ENCODE measurements around the gene RGSL1.
"Not testable (repeated sequence)": the region's sequence is repeated elsewhere in the genome, so short reads cannot be mapped to it uniquely, and the experiment has no call there.

The RGSL1 gene

DNA sequence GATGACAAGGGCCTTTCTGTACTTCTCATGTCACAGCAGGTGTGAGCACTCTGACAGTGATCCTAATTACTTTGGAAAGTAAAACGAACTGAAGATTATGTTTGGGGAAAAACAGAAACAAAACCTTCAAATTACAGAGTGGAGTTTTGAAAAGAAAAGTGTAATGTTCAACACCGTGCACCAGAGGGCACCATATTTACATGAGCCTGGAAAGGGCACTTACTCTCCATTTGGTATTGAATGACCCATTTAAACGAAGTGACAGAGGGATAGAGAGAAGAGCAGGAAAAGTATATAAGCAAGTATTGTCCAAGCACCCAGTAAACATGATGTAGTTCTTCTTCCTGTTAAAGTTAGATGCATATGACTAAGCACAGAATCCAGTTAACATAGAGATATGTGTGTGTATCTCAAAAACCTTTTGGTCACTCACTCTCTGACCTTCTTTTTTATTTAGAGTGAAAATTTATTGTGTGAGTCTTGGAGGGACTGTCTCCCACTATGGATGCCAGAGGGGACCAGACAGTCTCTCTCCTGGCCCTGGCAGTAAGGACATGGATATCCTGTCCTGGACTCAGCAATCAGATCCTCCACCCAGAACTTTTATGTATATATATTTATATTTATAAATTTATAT, 3.8 kb upstream of the RGSL1 start:
- DNase-seq (ENCODE audit: low read depth), result peak; percentile 11

GRCh38 chr1:182447124-182447523, 2.8 kb upstream of the RGSL1 start:
- DNase-seq (ENCODE audit: low read depth), result not testable (repeated sequence)

DNA sequence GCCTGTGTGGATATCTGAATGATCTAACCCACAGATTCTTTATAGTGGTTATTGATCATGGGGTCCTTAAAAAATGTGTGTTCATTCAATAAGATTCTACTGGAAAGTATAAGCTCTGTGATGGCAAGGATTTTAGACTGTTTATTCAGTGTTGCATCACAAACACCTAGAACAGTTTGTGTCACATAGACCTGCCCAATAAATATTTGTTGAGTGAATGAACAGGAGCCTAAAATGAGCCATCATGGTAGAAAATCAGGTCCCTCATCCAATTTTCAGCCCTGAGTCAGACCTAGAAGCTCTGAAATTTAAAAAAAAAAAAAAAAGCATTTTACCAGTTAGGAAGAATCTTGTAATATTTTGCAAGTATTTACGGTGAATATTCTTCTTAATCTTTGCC, 2.3 kb upstream of the RGSL1 start:
- no peak for DNase-seq (ENCODE audit: low read depth)

DNA sequence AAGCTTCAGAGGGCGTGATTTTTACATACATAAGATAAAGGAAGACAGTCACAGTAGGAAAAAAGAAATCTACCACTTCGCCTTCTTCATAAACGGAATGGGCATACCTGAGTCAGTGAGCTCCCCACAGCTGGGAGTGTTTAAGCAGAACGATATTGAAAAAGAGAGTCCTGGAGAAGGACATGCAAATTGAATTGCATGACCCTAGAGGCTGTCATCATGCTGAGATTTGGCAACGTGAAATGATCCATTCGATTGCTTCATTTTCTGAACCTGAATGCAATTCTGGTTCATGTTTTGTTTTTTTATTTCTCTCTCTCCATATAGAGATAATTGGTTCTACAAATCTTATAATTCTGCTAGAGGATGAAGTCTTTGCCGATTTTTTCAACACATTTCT, 3.7 kb downstream of the RGSL1 start:
- no peak for DNase-seq (ENCODE audit: low read depth)

DNA sequence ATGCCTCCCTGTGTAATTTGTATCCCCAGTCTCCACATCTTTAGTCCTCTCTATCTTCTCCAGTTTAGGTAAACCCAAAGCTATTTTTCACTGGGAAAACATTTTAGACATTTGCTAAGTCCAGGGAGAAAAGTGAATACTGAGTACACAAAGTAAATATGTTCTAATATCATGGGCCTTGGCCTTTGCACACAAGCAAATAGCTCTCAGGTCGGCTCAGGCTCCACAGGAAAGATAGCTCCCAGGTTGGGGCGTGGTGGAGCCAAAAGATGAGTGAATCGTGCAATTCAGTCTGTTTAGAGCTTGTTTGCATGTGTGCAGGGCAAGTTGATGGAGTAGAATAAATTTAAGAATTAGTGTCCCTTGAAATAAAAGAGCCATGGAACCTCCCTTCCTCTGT, 7.9 kb downstream of the RGSL1 start:
- DNase-seq (ENCODE audit: low read depth), result no peak

- no peak for DNase-seq (ENCODE audit: low read depth)
Measured at GRCh38 chr1:182459949-182460348, 10.0 kb downstream of the RGSL1 start.

- peak; percentile 18 for DNase-seq (ENCODE audit: low read depth)
Measured at GRCh38 chr1:182460550-182460951, 10.6 kb downstream of the RGSL1 start.

- DNase-seq (ENCODE audit: low read depth), result no peak
Measured at GRCh38 chr1:182473556-182473955, 23.6 kb downstream of the RGSL1 start.

DNA sequence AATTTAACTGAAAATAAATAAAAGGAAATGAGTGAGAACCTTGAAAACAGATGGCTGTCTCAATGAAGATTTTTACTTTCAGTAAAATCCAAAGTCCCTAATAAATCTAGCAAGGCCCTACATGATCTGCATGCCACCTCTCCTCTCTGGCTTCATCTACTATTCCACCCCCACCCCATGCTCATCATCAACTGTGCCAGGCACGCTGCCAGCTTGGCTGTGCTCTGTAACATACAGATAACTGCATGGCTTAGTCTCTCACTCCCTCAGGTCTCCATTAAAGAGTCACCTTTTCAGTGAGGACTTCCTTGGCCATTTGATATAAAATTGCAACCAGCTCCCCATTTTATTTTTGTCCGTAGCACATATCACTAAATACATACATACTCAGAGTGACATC, 26.7 kb downstream of the RGSL1 start:
- DNase-seq (ENCODE audit: low read depth), result no peak

- DNase-seq (ENCODE audit: low read depth), result no peak
Measured at GRCh38 chr1:182478238-182478637, 28.3 kb downstream of the RGSL1 start.

- no peak for DNase-seq (ENCODE audit: low read depth)
Measured at GRCh38 chr1:182484067-182484466, 34.1 kb downstream of the RGSL1 start.

- DNase-seq (ENCODE audit: low read depth), result no peak
Measured at GRCh38 chr1:182484531-182485257, 34.7 kb downstream of the RGSL1 start.

DNA sequence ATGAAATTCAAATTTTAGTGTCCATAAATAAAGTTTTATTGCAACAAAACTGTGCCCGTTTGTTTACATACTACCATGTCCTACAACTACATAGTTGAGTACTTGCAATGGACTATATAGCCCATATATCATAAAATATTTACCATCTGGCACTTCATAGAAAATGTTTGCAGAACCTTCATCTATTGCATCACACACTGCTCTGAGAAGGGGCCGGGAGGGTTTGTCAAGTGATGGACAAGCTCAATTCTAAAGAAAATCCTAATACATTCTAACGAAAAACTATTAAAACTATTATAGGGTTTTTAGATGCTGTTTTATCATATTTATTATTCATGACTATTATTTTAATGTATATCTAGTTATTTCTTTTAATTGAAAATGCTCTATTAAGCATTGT, 35.9 kb downstream of the RGSL1 start:
- no peak for DNase-seq (ENCODE audit: low read depth)

GRCh38 chr1:182488803-182489202, 38.9 kb downstream of the RGSL1 start:
- DNase-seq (ENCODE audit: low read depth), result no peak

DNA sequence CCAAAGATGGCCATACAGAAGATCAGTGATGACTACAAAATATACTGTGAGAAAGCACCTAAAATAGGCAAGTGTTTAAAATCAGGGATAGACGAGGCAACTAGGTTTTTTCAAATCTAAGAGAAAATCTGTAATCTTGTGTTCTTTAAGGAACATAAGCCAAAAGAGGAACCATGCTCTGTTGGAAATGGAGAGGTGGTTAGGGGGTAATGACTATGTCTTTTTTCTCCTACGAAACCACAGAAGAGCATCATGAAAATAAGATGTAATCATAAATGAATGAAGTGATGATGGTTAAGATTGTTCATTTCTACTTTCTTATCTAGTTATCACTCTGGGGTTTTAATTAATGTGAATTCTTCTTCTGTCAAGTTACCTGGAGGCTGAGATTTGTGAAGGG, 43.1 kb downstream of the RGSL1 start:
- no peak for DNase-seq (ENCODE audit: low read depth)

- no peak for DNase-seq (ENCODE audit: low read depth)
Measured at GRCh38 chr1:182495002-182495401, 45.1 kb downstream of the RGSL1 start.

DNA sequence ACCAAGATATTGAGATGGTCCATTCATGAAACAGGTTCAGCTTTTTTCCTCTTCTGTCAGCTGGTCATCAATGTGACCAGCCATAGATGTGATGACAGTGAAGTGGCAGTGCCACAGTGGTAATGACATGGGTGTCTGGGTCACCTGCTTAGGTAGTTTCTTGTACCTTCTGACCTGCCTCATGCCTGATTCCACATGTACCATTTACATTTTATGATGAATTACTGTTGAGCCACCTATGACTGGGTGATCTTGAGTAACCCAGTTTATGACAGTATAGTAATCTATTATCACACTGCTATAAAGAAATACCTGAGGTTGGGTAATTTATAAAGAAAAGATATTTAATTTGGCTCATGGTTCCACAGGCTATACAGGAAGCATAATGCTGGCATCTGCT, 45.7 kb downstream of the RGSL1 start:
- no peak for DNase-seq (ENCODE audit: low read depth)

- DNase-seq (ENCODE audit: low read depth), result no peak
Measured at GRCh38 chr1:182507685-182508084, 57.7 kb downstream of the RGSL1 start.

DNA sequence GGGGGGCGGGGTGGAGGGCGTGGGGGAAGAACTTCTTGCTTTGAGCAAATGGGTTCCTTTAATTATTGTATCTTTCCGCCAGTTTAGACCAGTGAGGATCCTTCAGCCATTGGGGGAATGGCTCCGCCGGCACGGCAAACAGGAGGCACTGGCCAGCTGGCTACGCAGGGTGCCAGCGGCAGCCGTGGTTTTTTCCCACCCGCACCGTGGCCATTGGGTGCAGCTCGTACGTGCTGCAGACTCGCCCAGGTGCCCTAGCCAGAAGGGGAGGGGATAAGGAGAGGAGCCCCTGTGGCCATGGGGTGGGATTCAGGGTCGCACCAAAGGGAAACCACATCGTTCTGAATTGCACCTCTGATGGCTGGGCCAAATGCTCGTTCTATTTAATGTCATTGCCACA, 65.6 kb downstream of the RGSL1 start:
- DNase-seq (ENCODE audit: low read depth), result no peak

DNA sequence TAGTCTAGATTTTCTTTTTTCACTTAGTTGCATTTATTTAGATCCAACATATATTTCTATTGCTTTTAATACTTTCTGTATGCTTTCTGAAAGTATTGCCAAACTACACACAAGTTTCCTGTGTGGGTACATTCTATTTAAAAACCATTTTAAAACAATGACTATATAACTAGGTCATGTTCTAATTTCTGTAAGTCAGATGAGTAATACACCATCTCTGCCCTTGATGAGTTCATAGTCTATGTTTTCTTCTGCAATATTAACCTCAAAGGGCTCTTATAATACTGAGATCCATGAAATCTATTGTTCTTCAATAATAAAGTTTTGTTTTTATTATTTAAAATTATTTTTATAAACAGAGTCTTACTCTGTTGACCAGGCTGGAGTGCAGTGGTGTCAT, 70.8 kb downstream of the RGSL1 start:
- no peak for DNase-seq (ENCODE audit: low read depth)

DNA sequence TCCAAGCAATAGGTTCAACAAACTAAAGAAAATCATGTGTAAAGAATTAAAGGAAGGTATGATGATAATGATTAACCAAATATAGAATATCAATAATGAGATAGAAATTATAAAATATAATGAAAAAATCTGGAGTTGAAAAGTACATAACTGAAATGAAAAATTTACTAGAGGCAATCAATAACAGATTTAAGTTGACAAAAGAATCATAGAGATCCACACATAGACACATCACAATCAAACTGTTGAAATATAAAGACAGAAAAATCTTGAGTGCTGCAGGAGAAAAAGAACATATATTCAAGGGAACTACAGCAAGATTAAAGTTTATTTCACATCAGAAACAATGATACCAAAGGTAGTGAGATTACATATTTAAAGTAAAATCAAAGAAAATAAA, 75.4 kb downstream of the RGSL1 start:
- no peak for DNase-seq (ENCODE audit: low read depth)

- no peak for DNase-seq (ENCODE audit: low read depth)
Measured at GRCh38 chr1:182527680-182528079, 77.7 kb downstream of the RGSL1 start.

- DNase-seq (ENCODE audit: low read depth), result not testable (repeated sequence)
Measured at GRCh38 chr1:182528206-182528605, 78.3 kb downstream of the RGSL1 start.

DNA sequence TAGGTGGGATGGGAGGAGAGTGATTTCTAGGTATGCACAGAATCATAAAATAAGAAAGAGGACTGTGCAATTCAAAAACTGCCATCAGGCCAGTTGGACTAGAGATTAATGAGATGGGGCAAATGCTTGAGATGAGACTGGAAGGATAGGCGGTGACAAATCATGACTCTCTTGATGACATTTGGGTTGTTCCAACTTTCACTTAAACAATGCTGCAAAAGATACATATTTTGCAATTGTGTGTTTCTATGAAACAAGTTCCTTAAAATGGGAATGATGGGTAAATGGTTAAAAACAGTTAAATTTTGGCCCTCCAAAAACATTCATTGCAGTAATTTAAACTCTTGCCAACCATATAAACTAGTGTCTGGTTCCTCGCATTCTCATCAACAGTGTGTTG, 84.0 kb downstream of the RGSL1 start:
- DNase-seq (ENCODE audit: low read depth), result no peak

All from GM04504 (cell line).